B cell (primary cell): ENCODE results near the gene SMAGP.

ENCODE experiments used
- EZH2 ChIP-seq: IDR thresholded peaks from 2 replicates; pipeline ENCODE4 v1.6.1; 2012; ENCODE audit warnings: borderline replicate concordance, low read depth, mild to moderate bottlenecking, moderate library complexity, low read length; ENCODE audit not compliant: insufficient read depth, poor library complexity, severe bottlenecking
- TF ChIP-seq, protein P1 (sequence below): fragments of 200-600 bp; IDR thresholded peaks from one replicate; pipeline ENCODE4 v1.8.0; 2022; ENCODE audit warnings: antibody characterized with exemption, mild to moderate bottlenecking

DNA sequence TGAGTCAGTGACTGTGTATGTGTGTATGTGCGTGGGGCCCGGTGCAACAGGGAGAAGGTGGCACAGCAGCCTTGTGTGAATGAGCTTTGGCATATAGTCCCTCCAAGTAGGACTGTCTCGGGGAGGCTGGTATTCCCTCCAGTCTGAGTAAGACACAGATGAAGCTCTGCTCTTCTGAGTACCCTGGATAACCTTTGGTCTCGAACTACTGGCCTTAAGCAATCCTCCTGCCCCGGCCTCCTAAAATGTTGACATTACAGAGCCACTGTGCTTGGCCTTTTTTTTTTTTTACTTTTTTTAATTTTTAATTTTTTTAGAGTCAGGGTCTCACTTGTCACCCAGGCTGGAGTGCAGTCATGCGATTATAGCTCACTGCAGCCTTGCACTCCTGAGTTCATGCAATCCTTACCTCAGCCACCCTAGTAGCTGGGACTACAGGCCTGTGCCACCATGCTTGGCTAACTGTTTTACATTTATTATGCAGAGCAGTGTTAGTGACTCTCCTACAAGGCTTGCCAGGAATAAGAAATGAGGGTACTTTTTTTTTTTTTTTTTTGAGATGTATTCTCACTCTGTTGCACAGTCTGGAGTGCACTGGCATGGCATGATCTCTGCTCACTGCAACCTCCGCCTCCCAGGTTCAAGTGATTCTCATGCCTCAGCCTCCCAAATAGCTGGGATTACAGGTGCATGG lies 41.0 kb downstream of the SMAGP start:
- no peak for TF ChIP-seq EZH2
- TF ChIP-seq, protein P1, sequence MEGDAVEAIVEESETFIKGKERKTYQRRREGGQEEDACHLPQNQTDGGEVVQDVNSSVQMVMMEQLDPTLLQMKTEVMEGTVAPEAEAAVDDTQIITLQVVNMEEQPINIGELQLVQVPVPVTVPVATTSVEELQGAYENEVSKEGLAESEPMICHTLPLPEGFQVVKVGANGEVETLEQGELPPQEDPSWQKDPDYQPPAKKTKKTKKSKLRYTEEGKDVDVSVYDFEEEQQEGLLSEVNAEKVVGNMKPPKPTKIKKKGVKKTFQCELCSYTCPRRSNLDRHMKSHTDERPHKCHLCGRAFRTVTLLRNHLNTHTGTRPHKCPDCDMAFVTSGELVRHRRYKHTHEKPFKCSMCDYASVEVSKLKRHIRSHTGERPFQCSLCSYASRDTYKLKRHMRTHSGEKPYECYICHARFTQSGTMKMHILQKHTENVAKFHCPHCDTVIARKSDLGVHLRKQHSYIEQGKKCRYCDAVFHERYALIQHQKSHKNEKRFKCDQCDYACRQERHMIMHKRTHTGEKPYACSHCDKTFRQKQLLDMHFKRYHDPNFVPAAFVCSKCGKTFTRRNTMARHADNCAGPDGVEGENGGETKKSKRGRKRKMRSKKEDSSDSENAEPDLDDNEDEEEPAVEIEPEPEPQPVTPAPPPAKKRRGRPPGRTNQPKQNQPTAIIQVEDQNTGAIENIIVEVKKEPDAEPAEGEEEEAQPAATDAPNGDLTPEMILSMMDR = no peak
